Testis (tissue), 3 donors: ENCODE data around the gene FRMPD4. TPM values are rescaled to one million over a fixed set of nuclear protein-coding genes. Genes with fewer than 3 reads are reported as not detected.

Experiments
- DNase-seq: peaks from one replicate; pipeline ENCODE4 v3.0.0-alpha.2; 2019
- H3K27ac ChIP-seq, 2 donors: fragments of 200-600 bp; sonication (generic); one replicate each; pipeline ENCODE4 v1.5.1; 2019
- H3K27me3 ChIP-seq: fragments of 200-600 bp; sonication (generic); one replicate; pipeline ENCODE4 v1.5.1; 2019
- H3K36me3 ChIP-seq: fragments of 200-600 bp; sonication (generic); one replicate; pipeline ENCODE4 v1.5.1; 2017; ENCODE audit warnings: low read depth; ENCODE audit errors: missing control alignments
- H3K4me1 ChIP-seq: fragments of 200-600 bp; sonication (generic); one replicate; pipeline ENCODE4 v1.5.1; 2019
- H3K4me3 ChIP-seq, 2 donors: fragments of 200-600 bp; sonication (generic); one replicate each; pipeline ENCODE4 v1.5.1; 2017 to 2019
- H3K9me3 ChIP-seq: fragments of 200-600 bp; sonication (generic); one replicate; pipeline ENCODE4 v1.5.1; 2017
- CTCF ChIP-seq, 3 experiments: fragments of 450-650 bp in 2 of 3; fragments of 200-600 bp in 1 of 3; sonication (generic) in 1 of 3; IDR thresholded peaks; one replicate each; pipeline ENCODE4 v1.5.1; 2016 to 2019; ENCODE audit warnings: antibody characterized with exemption in 3 of 3, mild to moderate bottlenecking in 2 of 3, moderate library complexity in 1 of 3
- POLR2A ChIP-seq: fragments of 450-650 bp; IDR thresholded peaks from one replicate; pipeline ENCODE4 v1.6.1; 2017; ENCODE audit warnings: antibody characterized with exemption, mild to moderate bottlenecking, moderate library complexity
- WGBS, 2 donors: methylation state at CpG; one replicate each; pipeline ENCODE4 v1.1.5; 2018; 5-methylcytosine and 5-hydroxymethylcytosine counted together
- intact Hi-C: fragments of 100-400 bp; cut with DNase I; formaldehyde crosslinking; loops from one replicate; pipeline ENCODE4 v1.15.1; 2023; ENCODE audit warnings: low total_unique reads
- polyA plus RNA-seq: library from polyadenylated mRNA; stranded (reverse); fragments of 350-450 nt; fragmentation: Illumina TruSeq; extraction: RNeasy Lipid Tissue Mini Kit (QIAGEN cat#74804); gene quantifications from one replicate; pipeline ENCODE4 v1.2.3, GENCODE V29; 2014; ENCODE audit warnings: low read depth, low replicate concordance; ENCODE audit not compliant: insufficient read depth
- total RNA-seq, 2 donors: library from RNA; depleted of rRNA; stranded (reverse); fragments of >200 nt; gene quantifications; one replicate each; pipeline ENCODE4 v1.2.3, GENCODE V29; 2016

FRMPD4 gene
- total and polyA plus RNA-seq, 3 donors from 2014 or later: 1.1 to 1.6 (median 1.3) TPM

- no peaks in the 10 kb centered on the region for H3K9me3 ChIP-seq
- H3K27me3 ChIP-seq: no peaks in the 10 kb centered on the region
- WGBS, 2 donors: 66 to 71% methylated on average over 3 to 4 of the region's 4 CpGs
- no peaks in the 10 kb centered on the region for H3K36me3 ChIP-seq
- H3K4me3 ChIP-seq: no peak overlapping the region
- no peak for DNase-seq
- no peak overlapping the region for H3K27ac ChIP-seq
- intact Hi-C loops: no loop called here
- H3K4me1 ChIP-seq: no peaks in the 10 kb centered on the region
- TF ChIP-seq POLR2A: no peak
- no peak for TF ChIP-seq CTCF (IDR thresholded peaks at IDR 0.05)
Observed at GRCh38 chrX:12700745-12701144, 562.5 kb downstream of the FRMPD4 start.

- H3K9me3 ChIP-seq: no peaks in the 10 kb centered on the region
- no peaks in the 10 kb centered on the region for H3K4me1 ChIP-seq
- DNase-seq: peak; percentile 80
- peak; percentile 23 to 54 (median 37) for TF ChIP-seq CTCF (IDR thresholded peaks at IDR 0.05)
- no peak for TF ChIP-seq POLR2A
- intact Hi-C loops: no loop called here
- H3K27ac ChIP-seq: no peak overlapping the region
- no peaks in the 10 kb centered on the region for H3K36me3 ChIP-seq
- WGBS, 2 donors: 17 to 21% methylated on average over 14 of the region's 18 CpGs
- no peak overlapping the region for H3K4me3 ChIP-seq
- no peaks in the 10 kb centered on the region for H3K27me3 ChIP-seq
Observed at GRCh38 chrX:12701628-12702027, 563.4 kb downstream of the FRMPD4 start.

DNA sequence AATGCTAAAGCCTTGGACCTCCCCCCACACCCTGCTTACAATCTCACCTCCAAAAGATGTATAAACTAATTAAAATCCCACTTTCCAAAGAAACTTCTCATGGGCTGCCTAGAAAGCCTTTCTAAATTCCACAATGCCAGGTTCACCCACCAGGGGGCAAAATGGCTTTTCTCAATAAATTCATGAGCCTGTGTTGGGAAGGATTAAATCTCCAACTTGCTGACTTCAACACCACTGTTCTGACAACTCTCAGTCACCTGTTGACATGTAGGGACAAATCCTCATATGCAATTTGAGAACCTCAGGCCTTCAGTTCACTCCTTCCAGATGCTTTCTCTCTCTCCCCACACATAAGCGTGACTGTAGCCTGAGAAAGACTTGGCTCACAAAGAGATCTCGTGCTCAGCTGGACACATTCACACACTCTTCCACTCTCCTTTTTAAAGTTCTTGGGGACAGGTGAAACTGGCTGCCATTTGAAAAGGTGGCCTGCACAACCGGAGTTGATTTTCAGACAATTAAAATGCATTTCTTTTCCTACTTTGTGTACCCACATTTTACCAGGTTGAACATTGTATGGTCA, 564.3 kb downstream of the FRMPD4 start:
- H3K27ac ChIP-seq: no peak overlapping the region
- intact Hi-C loops: no loop called here

GRCh38 chrX:12704706-12705105, 566.4 kb downstream of the FRMPD4 start:
- Histone ChIP-seq H3K27ac (no peak overlapping the region), H3K4me1 (no peaks in the 10 kb centered on the region), H3K27me3 (no peaks in the 10 kb centered on the region), H3K9me3 (no peaks in the 10 kb centered on the region), H3K36me3 (no peaks in the 10 kb centered on the region), H3K4me3 (no peak overlapping the region)
- no peak for TF ChIP-seq POLR2A
- no peak for TF ChIP-seq CTCF (IDR thresholded peaks at IDR 0.05)
- intact Hi-C loops: no loop called here
- no peak for DNase-seq
- 91 to 96% methylated on average over 4 to 7 of the region's 7 CpGs for WGBS, 2 donors

More for the DNA sequence above, 564.3 kb downstream of the FRMPD4 start:
- TF ChIP-seq POLR2A: no peak
- TF ChIP-seq CTCF (IDR thresholded peaks at IDR 0.05): peak; percentile 25 to 43 (median 42)
- DNase-seq: peak; percentile 49
- whole genome bisulfite sequencing, 2 donors: 88 to 92% methylated on average over 3 of the region's 3 CpGs
- Histone ChIP-seq H3K27me3 (no peaks in the 10 kb centered on the region), H3K36me3 (no peaks in the 10 kb centered on the region), H3K9me3 (no peaks in the 10 kb centered on the region), H3K4me1 (no peaks in the 10 kb centered on the region), H3K4me3 (no peak overlapping the region)

DNA sequence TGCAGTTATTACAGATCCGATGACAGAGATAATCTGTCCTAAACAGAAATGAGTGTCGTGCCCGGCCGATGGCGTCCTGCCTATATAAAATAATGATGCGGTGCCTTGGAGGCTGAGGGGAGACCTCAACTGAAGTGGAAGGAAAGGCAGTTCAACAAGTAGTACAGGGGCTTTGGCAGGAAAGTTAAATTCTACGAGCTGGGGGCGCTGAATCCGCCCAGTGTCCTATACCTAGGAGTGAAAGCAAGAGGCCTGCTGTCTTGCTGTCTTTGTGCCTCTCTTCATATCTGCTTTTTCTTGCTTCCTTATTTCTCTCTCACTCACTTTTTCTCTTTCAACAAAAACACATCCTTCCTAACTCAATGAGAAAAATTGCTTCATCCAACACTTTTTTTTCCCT, 570.8 kb downstream of the FRMPD4 start:
- Histone ChIP-seq H3K9me3 (no peaks in the 10 kb centered on the region), H3K4me3 (no peak overlapping the region), H3K4me1 (no peaks in the 10 kb centered on the region), H3K27me3 (no peaks in the 10 kb centered on the region), H3K27ac (no peak overlapping the region), H3K36me3 (no peaks in the 10 kb centered on the region)
- WGBS, 2 donors: 96 to 97% methylated on average over 8 to 9 of the region's 9 CpGs
- no peak for TF ChIP-seq CTCF (IDR thresholded peaks at IDR 0.05)
- TF ChIP-seq POLR2A: no peak
- intact Hi-C loops: no loop called here
- no peak for DNase-seq
